Raji (cell line): Measurements from ENCODE around the gene MYOM1.

Source experiments
- POLR2A ChIP-seq: IDR thresholded peaks from 2 replicates; pipeline ENCODE4 v1.6.1; 2011; ENCODE audit warnings: low read depth, low read length, control low read depth; ENCODE audit not compliant: insufficient read depth

MYOM1 gene

GRCh38 chr18:3084206-3084605 lies 135.6 kb downstream of the MYOM1 start:
- TF ChIP-seq POLR2A = no peak

- no peak for TF ChIP-seq POLR2A
Measured at GRCh38 chr18:3083766-3084165, 136.0 kb downstream of the MYOM1 start.

GRCh38 chr18:3081584-3081991 lies 138.2 kb downstream of the MYOM1 start:
- no peak for TF ChIP-seq POLR2A

GRCh38 chr18:3079653-3080052 lies 140.1 kb downstream of the MYOM1 start:
- TF ChIP-seq POLR2A = no peak

GRCh38 chr18:3075491-3075890 lies 144.3 kb downstream of the MYOM1 start:
- no peak for TF ChIP-seq POLR2A

GRCh38 chr18:3074087-3074486 lies 145.7 kb downstream of the MYOM1 start:
- TF ChIP-seq POLR2A = no peak

- no peak for TF ChIP-seq POLR2A
Measured at GRCh38 chr18:3071676-3072075, 148.1 kb downstream of the MYOM1 start.

- TF ChIP-seq POLR2A = no peak
Measured at GRCh38 chr18:3069671-3070433, 149.9 kb downstream of the MYOM1 start.

- TF ChIP-seq POLR2A = no peak
Measured at GRCh38 chr18:3067722-3068121, 152.0 kb downstream of the MYOM1 start.

GRCh38 chr18:3067165-3067661 lies 152.6 kb downstream of the MYOM1 start:
- no peak for TF ChIP-seq POLR2A

GRCh38 chr18:3066341-3067110 lies 153.2 kb downstream of the MYOM1 start:
- TF ChIP-seq POLR2A = no peak

GRCh38 chr18:3062798-3063680 lies 156.7 kb downstream of the MYOM1 start:
- no peak for TF ChIP-seq POLR2A

- TF ChIP-seq POLR2A = no peak
Measured at GRCh38 chr18:3061581-3062312, 158.0 kb downstream of the MYOM1 start.
